Left renal cortex interstitium (tissue), 4 donors: ENCODE results near the gene TK1. TPM values are rescaled to one million over a fixed set of nuclear protein-coding genes. Genes with fewer than 3 reads are reported as not detected.
"Not testable (repeated sequence)": the region's sequence is repeated elsewhere in the genome, so short reads cannot be mapped to it uniquely, and the experiment has no call there.

Experiments used
- DNase-seq, 4 donors: peaks; one replicate each; pipeline ENCODE4 v3.0.0-alpha.2; 2013; ENCODE audit warnings: low read depth in 4 of 4, low spot score in 2 of 4, missing footprints in 1 of 4
- polyA plus RNA-seq, 4 donors: library from polyadenylated mRNA; unstranded; fragments of 120-200 nt; gene quantifications; one replicate each; pipeline ENCODE4 v1.2.1, GENCODE V29; 2013; ENCODE audit not compliant: insufficient read length in 4 of 4

The TK1 gene
- polyA plus RNA-seq, 4 donors: 22.6 to 40.6 (median 32.4) TPM

DNA sequence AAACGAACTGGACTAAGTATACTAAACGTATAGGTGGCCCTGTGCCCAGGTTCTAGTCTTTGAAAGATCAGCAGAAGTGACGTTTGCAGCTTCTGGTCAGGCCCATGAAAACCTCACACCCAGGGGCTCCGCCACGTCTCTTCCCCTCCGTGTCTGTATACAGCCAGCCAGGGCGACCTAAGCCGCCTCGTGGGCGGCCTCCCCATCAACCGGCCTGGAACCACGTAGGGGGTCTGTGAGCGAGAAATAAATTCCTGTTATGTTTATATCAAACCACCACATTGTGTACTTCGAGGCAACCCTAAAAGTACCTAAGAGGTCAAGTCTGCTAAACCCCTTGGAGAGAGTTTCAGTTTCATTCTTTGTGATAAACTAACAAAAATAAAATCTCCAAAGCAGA lies 6.8 kb downstream of the TK1 start:
- no peak for DNase-seq

GRCh38 chr17:78179372-78179771 lies 7.5 kb downstream of the TK1 start:
- no peak for DNase-seq

DNA sequence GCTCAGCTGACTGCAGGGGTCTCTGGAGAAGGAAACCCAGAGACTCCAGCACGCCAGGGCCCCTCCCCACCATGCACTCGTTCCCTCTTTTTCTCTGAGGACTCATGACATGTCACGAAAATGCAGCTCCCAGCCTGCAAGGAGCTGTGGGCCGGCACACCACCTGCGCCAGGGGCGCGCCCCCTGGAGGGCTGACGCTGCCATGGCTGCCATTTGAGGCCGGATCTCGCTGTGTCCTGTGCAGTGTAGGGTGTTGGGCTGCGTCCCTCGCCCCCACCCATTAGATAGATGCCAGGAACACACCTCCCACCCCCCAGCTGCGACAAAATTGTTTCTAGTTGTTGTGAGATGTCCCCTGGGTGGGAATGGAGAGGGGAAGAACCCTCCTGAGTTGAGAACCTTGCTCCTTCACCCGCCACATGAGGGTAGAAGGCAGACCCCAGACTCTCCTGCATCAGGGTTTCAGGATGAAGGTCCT lies 10.3 kb downstream of the TK1 start:
- DNase-seq: no peak

- no peak for DNase-seq
These were observed 11.2 kb downstream of the TK1 start for GRCh38 chr17:78175643-78175981.

- no peak for DNase-seq
These were observed 11.8 kb downstream of the TK1 start for GRCh38 chr17:78174870-78175642.

DNA sequence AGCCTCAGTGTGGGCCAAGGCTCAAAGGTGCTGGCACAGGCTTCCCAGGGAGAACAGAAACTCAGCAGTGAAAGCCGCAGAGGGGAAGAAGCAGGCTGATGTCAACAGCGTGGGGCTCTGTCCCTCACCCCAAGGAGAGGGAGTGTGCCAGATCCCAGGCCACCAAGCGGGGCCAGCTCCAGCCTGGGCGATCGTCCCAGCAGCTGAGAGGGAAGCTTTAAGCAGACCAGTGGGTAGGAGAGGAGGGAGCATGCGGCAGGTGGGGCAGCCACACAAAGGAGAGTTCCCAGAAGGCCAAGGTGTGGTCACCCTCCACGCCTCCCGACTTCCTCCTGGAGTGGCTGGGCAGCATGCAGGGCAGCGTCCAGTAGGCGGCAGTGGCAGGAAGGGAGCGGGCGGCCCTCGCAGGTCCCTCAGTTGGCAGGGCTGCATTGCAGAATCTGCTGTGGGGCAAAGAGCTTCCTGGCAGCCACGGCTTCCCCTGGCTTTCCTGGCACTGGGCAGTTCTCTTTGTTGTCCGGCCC lies 12.4 kb downstream of the TK1 start:
- DNase-seq: no peak

- DNase-seq: no peak
These were observed 13.6 kb downstream of the TK1 start for GRCh38 chr17:78173097-78173715.

DNA sequence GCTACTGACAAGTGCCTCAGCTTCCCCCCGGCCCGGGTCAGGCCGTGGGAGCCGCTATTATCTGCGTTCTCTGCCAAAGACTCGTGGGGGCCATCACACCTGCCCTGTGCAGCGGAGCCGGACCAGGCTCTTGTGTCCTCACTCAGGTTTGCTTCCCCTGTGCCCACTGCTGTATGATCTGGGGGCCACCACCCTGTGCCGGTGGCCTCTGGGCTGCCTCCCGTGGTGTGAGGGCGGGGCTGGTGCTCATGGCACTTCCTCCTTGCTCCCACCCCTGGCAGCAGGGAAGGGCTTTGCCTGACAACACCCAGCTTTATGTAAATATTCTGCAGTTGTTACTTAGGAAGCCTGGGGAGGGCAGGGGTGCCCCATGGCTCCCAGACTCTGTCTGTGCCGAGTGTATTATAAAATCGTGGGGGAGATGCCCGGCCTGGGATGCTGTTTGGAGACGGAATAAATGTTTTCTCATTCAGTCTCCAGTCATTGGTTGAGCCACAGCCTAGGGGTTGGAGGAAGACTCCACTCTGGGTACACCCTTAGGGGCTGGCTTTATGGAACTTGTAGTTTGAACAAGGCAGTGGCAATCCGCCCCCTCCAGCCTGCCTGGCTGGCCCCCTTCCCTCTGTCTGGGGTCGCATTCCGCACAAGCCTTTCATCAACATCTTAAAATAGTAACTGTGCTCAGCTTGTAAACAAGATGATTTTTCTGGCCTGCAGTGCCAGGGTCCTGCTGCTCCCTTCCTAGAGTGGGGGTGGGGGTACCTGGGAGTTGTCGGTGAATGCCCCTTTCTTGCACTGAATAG lies 14.4 kb downstream of the TK1 start:
- DNase-seq: no peak

GRCh38 chr17:78171591-78172248 lies 15.1 kb downstream of the TK1 start:
- not testable (repeated sequence) for DNase-seq

- no peak for DNase-seq
These were observed 15.9 kb downstream of the TK1 start for GRCh38 chr17:78170692-78171590.

GRCh38 chr17:78168903-78169793 lies 17.7 kb downstream of the TK1 start:
- no peak for DNase-seq

GRCh38 chr17:78168242-78168902 lies 18.5 kb downstream of the TK1 start, which contains the start of gene SYNGR2:
SYNGR2 (plus strand) TSS chr17:78168581; CDS start chr17:78168617, 36 bp downstream.
- no peak for DNase-seq

DNA sequence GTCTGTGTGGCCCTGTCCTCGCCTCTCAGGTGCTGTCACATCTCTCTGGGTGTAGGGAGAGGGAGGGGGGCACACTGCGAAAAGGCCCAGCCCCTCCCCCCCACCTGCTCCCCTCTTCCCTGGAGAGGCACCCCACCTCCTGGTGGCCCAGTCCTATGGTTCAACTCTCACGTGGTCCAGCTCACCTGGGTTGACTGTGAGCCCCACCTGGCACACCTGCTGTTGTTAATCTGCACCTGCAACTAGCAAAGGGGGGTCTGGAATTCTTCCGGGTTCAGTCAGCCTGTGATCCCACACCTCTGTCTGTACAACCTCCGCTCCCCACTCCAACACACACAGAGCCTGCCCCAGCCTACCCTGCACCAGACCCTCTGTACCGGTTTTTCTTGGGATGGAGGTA lies 20.4 kb downstream of the TK1 start:
- no peak for DNase-seq

DNA sequence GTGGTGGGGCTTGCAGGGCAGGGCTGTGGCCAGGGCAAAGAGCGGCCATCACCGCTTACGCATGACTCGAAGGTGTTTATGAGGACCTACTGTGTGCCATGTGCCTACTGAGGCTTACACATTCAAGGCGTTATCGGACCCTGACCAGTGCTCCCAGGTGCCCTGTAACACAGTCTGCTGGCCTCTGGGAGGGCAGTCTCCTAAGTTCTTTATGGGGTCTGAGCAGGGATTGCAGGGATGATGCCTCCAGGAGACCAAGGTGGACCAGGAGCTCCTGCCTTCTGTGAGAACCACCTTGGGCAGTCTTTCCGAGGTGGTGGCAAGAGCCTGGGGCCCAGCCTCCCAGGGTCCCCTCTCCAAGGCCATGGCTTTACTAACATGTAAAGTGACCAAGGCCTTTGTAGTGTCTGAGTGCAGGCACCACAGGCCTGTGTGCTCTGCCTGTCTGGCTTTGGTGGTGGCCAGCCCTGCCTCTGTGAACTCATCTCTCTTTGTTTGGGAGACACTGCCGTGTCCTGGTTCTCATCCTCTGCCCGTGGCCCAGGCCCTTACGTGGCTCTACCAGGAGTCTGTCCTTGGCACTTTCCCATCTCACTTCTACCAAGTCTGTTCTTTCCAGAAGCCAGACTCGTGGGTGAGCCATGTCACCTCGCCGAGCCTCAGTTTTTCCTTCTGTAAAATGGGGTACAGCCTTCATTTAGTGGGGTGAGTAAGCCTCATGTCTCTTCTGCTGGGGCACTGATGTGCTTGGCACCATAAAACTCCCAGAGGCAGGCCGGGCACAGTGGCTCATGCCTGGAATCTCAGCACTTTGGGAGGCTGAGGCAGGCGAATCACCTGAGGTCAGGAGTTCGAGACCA lies 21.9 kb downstream of the TK1 start:
- no peak for DNase-seq

GRCh38 chr17:78163881-78164747 lies 22.7 kb downstream of the TK1 start:
- no peak for DNase-seq

DNA sequence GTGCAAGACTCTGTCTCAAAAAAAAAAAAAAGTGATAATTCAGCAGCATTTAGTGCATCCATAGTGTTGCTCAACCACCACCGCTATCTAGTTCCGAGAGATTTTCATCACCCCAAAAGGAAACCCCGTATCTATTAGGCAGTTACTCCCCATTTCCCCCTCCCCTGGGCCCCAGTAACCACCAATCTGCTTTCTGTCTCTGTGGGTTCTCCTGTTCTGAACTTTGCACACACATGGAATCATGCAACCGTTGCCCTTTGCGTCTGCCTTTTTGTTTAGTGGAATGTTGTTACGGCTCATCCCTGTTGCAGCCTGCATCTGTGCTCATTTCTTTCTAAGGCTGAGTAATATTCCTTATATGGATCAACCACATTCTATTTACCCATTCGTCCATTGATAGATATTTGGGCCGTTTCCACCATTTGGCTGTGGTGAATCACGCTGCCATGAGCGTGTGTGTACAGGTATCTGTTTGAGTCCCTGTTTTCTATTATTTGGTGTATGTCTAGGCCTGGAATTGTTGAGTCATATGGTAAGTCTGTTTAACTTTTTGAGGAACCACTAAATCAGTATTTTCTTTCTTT lies 27.2 kb downstream of the TK1 start:
- DNase-seq: no peak
